Measurements from ENCODE around the gene NTM. TPM values are rescaled to one million over a fixed set of nuclear protein-coding genes. Genes with fewer than 3 reads are reported as not detected.
A peak's percentile ranks its signal among the peaks of the same experiment; 100 is the strongest.
"Not testable (repeated sequence)": the region's sequence is repeated elsewhere in the genome, so short reads cannot be mapped to it uniquely, and the experiment has no call there.

NTM gene
- total and polyA plus RNA-seq, 2 donors from 2014 or later, result 0.92 to 10.3 TPM

GRCh38 chr11:131678658-131679340 lies 308.4 kb downstream of the NTM start:
- H3K4me3 ChIP-seq (ENCODE audit: low read length in 3 of 3), result no peak overlapping the region
- FAIRE-seq (no peak), DNase-seq (no peak)
- no peaks in the 10 kb centered on the region for H3K36me3 ChIP-seq (ENCODE audit: control insufficient read depth in 2 of 3, insufficient read depth in 3 of 3, low read length in 3 of 3)
- H3K27ac ChIP-seq (ENCODE audit: low read depth in 2 of 2, low read length in 2 of 2), result no peak overlapping the region
- H3K4me1 ChIP-seq (ENCODE audit: control insufficient read depth in 2 of 3, insufficient read depth in 2 of 3, low read depth in 1 of 3, low read length in 3 of 3), result no peaks in the 10 kb centered on the region
- H3K27me3 ChIP-seq (ENCODE audit: control insufficient read depth, insufficient read depth, low read length), result no peaks in the 10 kb centered on the region
- no peak overlapping the region for H3K9ac ChIP-seq (ENCODE audit: low read length in 3 of 3)
- no peak for TF ChIP-seq CTCF (IDR thresholded peaks at IDR 0.05; ENCODE audit: borderline replicate concordance, extremely low read depth, insufficient read depth)
- intact Hi-C loops (cut with DNase I), result loop anchor here (10.0 kb wide), 1 partner anchor 754 kb away; no protein-coding TSS in a partner anchor
- no peaks in the 10 kb centered on the region for H3K9me3 ChIP-seq (ENCODE audit: control insufficient read depth in 2 of 3, insufficient read depth in 1 of 3, low read length in 3 of 3)

DNA sequence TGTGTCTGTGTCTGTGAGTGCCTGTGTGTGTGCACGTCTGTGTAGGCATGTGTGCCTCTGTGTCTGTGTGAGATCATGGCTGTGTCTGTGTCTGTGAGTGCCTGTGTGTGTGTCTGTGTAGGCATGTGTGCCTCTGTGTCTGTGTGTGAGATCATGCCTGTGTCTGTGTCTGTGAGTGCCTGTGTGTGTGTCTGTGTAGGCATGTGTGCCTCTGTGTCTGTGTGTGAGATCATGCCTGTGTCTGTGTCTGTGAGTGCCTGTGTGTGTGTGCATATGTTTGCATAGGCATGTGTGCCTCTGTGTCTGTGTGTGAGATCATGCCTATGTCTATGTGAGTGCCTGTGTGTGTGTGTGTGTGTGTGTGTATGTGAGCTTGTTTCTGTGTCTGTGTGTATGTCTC lies 310.0 kb downstream of the NTM start:
- not testable (repeated sequence) for DNase-seq; H3K27ac ChIP-seq (ENCODE audit: low read depth in 2 of 2, low read length in 2 of 2)
- peak; percentile 46 for FAIRE-seq

DNA sequence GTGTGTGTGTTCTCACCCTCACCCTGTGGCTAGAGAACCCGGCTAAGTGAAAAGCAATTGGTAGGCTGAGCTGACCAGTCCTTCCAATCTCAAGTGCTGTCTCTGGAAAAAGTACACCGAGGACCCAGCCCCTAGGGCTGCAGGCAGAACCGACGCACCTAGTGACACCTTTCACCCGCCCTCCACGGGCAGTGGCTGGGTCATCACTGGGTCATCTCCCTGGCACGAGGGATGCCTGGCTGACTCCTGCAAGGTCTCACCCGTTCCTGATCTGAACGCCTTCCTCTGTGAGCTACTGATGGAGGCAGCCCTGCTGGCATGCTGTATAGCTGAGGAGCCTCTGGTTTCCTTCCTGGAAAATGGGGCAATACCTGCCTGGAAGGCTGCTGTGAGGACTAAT lies 311.5 kb downstream of the NTM start:
- no peaks in the 10 kb centered on the region for H3K27me3 ChIP-seq (ENCODE audit: control insufficient read depth, insufficient read depth, low read length)
- intact Hi-C loops (cut with DNase I), result no loop called here
- H3K27ac ChIP-seq (ENCODE audit: low read depth in 2 of 2, low read length in 2 of 2), result no peak overlapping the region
- no peak for TF ChIP-seq CTCF (IDR thresholded peaks at IDR 0.05; ENCODE audit: borderline replicate concordance, extremely low read depth, insufficient read depth)
- DNase-seq (peak in 1 of 5 donors; percentile 20), FAIRE-seq (no peak)
- H3K36me3 ChIP-seq (ENCODE audit: control insufficient read depth in 2 of 3, insufficient read depth in 3 of 3, low read length in 3 of 3), result no peaks in the 10 kb centered on the region
- no peak overlapping the region for H3K9ac ChIP-seq (ENCODE audit: low read length in 3 of 3)
- no peaks in the 10 kb centered on the region for H3K4me1 ChIP-seq (ENCODE audit: control insufficient read depth in 2 of 3, insufficient read depth in 2 of 3, low read depth in 1 of 3, low read length in 3 of 3)
- no peak overlapping the region for H3K4me3 ChIP-seq (ENCODE audit: low read length in 3 of 3)
- no peaks in the 10 kb centered on the region for H3K9me3 ChIP-seq (ENCODE audit: control insufficient read depth in 2 of 3, insufficient read depth in 1 of 3, low read length in 3 of 3)

More for the DNA sequence above, 310.0 kb downstream of the NTM start:
- intact Hi-C loops (cut with DNase I); H3K27me3 ChIP-seq (ENCODE audit: control insufficient read depth, insufficient read depth, low read length); H3K9me3 ChIP-seq (ENCODE audit: control insufficient read depth in 2 of 3, insufficient read depth in 1 of 3, low read length in 3 of 3); H3K9ac ChIP-seq (ENCODE audit: low read length in 3 of 3); H3K4me1 ChIP-seq (ENCODE audit: control insufficient read depth in 2 of 3, insufficient read depth in 2 of 3, low read depth in 1 of 3, low read length in 3 of 3); H3K4me3 ChIP-seq (ENCODE audit: low read length in 3 of 3); H3K36me3 ChIP-seq (ENCODE audit: control insufficient read depth in 2 of 3, insufficient read depth in 3 of 3, low read length in 3 of 3): not testable (repeated sequence)

GRCh38 chr11:131682373-131683015 lies 312.1 kb downstream of the NTM start:
- Histone ChIP-seq H3K4me3 (ENCODE audit: low read length in 3 of 3) (no peak overlapping the region), H3K9me3 (ENCODE audit: control insufficient read depth in 2 of 3, insufficient read depth in 1 of 3, low read length in 3 of 3) (no peaks in the 10 kb centered on the region), H3K36me3 (ENCODE audit: control insufficient read depth in 2 of 3, insufficient read depth in 3 of 3, low read length in 3 of 3) (no peaks in the 10 kb centered on the region), H3K9ac (ENCODE audit: low read length in 3 of 3) (no peak overlapping the region), H3K4me1 (ENCODE audit: control insufficient read depth in 2 of 3, insufficient read depth in 2 of 3, low read depth in 1 of 3, low read length in 3 of 3) (no peaks in the 10 kb centered on the region), H3K27me3 (ENCODE audit: control insufficient read depth, insufficient read depth, low read length) (no peaks in the 10 kb centered on the region), H3K27ac (ENCODE audit: low read depth in 2 of 2, low read length in 2 of 2) (no peak overlapping the region)
- FAIRE-seq (no peak), DNase-seq (peak in 2 of 5 donors; percentile 2 to 18)
- no peak for TF ChIP-seq CTCF (IDR thresholded peaks at IDR 0.05; ENCODE audit: borderline replicate concordance, extremely low read depth, insufficient read depth)
- intact Hi-C loops (cut with DNase I), result no loop called here
